Breast epithelium (tissue), 4 donors: ENCODE measurements around the gene TRERF1. TPM values are rescaled to one million over a fixed set of nuclear protein-coding genes. Genes with fewer than 3 reads are reported as not detected.
A peak's percentile ranks its signal among the peaks of the same experiment; 100 is the strongest.

Experiments
- DNase-seq, 2 donors: peaks; one replicate each; pipeline ENCODE4 v3.0.0-alpha.2; 2019; ENCODE audit warnings: low spot score in 2 of 2
- H3K27ac ChIP-seq, 2 donors: fragments of 200-600 bp; sonication (generic) in 1 of 2; one replicate each; pipeline ENCODE4 v1.5.1; 2016 to 2019; ENCODE audit warnings: mild to moderate bottlenecking in 1 of 2
- H3K27me3 ChIP-seq, 2 donors: fragments of 200-600 bp; sonication (generic) in 1 of 2; one replicate each; pipeline versions ENCODE4 v1.5.1 to v1.6.0; 2017 to 2019; ENCODE audit warnings: control low read depth in 1 of 2, mild to moderate bottlenecking in 1 of 2
- H3K36me3 ChIP-seq: fragments of 200-600 bp; one replicate; pipeline ENCODE4 v1.5.1; 2019
- H3K4me1 ChIP-seq, 2 donors: fragments of 200-600 bp; sonication (generic); one replicate each; pipeline ENCODE4 v1.5.1; 2016 to 2019; ENCODE audit warnings: control low read depth in 1 of 2
- H3K4me3 ChIP-seq, 3 donors: fragments of 200-600 bp; sonication (generic); 1 replicate in 2 of 3; 2 replicates in 1 of 3; pipeline ENCODE4 v1.5.1; 2016 to 2019; ENCODE audit warnings: mild to moderate bottlenecking in 3 of 3, moderate library complexity in 2 of 3
- H3K9me3 ChIP-seq, 2 donors: fragments of 200-600 bp; sonication (generic) in 1 of 2; one replicate each; pipeline ENCODE4 v1.5.1; 2016 to 2019; ENCODE audit warnings: control low read depth in 1 of 2
- POLR2A ChIP-seq: fragments of 450-650 bp; IDR thresholded peaks from one replicate; pipeline ENCODE4 v1.6.1; 2016; ENCODE audit warnings: antibody characterized with exemption, mild to moderate bottlenecking, moderate library complexity
- POLR2AphosphoS5 ChIP-seq, 3 donors: sonication (generic); formaldehyde crosslinking; IDR thresholded peaks; one replicate each; pipeline ENCODE4 v1.6.1; 2017; ENCODE audit warnings: antibody characterized with exemption in 3 of 3
- intact Hi-C: fragments of 100-400 bp; cut with DNase I; formaldehyde crosslinking; loops from one replicate; pipeline ENCODE4 v1.15.1; 2023; ENCODE audit warnings: low total_unique reads
- total RNA-seq, 3 donors: library from RNA; depleted of rRNA; stranded (reverse); fragments of >200 nt; gene quantifications; one replicate each; pipeline ENCODE4 v1.1.0, GENCODE V29; 2016
- TF ChIP-seq, protein P1 (sequence below), 3 donors: fragments of 450-650 bp; IDR thresholded peaks; one replicate each; pipeline ENCODE4 v1.5.1; 2016 to 2017; ENCODE audit warnings: antibody characterized with exemption in 3 of 3, mild to moderate bottlenecking in 3 of 3, moderate library complexity in 3 of 3

TRERF1 gene
- total RNA-seq, 3 donors from 2014 or later, result 3.9 to 5.4 (median 4.1) TPM

GRCh38 chr6:42313038-42313437, 138.7 kb downstream of the TRERF1 start:
- Histone ChIP-seq H3K27ac (peak overlapping the region; percentile 40 to 74), H3K4me3 (no peak overlapping the region), H3K4me1 (no peaks in the 10 kb centered on the region), H3K9me3 (no peaks in the 10 kb centered on the region), H3K36me3 (no peaks in the 10 kb centered on the region), H3K27me3 (no peaks in the 10 kb centered on the region)
- DNase-seq, result no peak
- intact Hi-C loops, result loop anchor here (5.0 kb wide), 1 partner anchor 169 kb away; no protein-coding TSS in a partner anchor
- no peak for TF ChIP-seq POLR2A

DNA sequence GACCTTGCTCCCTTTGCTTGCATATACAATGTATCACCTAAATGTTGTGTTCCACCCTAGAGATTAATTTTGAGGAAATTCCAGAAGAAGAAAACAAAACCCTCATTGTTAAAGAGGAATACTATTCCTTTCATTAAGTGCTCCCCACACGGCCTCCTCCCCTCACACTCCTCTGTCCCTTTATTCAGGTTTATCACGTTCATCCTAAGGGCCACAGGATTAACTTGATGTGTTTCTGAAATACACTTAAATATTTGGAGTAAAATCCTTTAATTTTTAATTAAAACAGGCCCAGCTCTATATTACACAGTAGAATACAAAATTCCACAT, 144.6 kb downstream of the TRERF1 start:
- Histone ChIP-seq H3K27ac (no peak overlapping the region), H3K4me3 (no peak overlapping the region), H3K9me3 (no peaks in the 10 kb centered on the region), H3K4me1 (no peaks in the 10 kb centered on the region), H3K36me3 (no peaks in the 10 kb centered on the region), H3K27me3 (no peaks in the 10 kb centered on the region)
- TF ChIP-seq POLR2A, result no peak
- TF ChIP-seq, protein P1, sequence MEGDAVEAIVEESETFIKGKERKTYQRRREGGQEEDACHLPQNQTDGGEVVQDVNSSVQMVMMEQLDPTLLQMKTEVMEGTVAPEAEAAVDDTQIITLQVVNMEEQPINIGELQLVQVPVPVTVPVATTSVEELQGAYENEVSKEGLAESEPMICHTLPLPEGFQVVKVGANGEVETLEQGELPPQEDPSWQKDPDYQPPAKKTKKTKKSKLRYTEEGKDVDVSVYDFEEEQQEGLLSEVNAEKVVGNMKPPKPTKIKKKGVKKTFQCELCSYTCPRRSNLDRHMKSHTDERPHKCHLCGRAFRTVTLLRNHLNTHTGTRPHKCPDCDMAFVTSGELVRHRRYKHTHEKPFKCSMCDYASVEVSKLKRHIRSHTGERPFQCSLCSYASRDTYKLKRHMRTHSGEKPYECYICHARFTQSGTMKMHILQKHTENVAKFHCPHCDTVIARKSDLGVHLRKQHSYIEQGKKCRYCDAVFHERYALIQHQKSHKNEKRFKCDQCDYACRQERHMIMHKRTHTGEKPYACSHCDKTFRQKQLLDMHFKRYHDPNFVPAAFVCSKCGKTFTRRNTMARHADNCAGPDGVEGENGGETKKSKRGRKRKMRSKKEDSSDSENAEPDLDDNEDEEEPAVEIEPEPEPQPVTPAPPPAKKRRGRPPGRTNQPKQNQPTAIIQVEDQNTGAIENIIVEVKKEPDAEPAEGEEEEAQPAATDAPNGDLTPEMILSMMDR (IDR thresholded peaks at IDR 0.05), result no peak
- no peak for TF ChIP-seq POLR2AphosphoS5 (IDR thresholded peaks at IDR 0.05)
- no peak for DNase-seq
- intact Hi-C loops, result no loop called here

DNA sequence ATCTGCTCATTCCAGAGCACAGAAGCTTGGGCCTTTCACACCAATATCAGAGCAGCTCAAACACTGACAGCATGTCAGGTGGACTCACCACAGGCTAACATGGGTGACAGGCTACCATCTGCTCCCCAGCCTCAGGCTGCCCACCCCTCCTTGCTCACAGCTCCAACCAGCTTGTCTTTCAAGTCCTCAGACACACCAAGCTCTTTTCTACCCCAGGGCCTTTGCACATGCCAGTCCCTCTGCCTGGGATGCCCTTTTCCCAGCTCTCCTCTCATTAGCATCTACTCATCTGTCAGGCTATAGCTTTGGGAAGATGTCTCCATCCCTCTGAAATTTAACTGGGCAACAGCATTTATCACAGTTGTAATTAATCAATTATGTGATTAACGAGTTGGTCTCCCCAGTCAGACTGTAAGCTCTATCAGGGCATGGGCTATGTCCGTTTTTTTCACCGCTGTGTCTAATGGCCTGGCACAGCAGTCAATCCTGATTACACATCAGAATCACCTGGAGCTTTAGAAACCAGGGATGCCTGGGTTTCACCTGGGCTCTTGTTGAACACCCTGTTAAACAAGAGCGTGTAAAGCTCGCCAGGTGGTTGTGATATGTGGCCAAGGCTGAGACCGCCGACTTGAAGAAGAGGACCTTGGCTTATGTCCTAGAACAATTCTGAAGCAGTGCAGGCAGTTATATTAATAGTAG, 145.1 kb downstream of the TRERF1 start:
- Histone ChIP-seq H3K4me3 (no peak overlapping the region), H3K36me3 (no peaks in the 10 kb centered on the region), H3K27ac (no peak overlapping the region), H3K4me1 (no peaks in the 10 kb centered on the region), H3K9me3 (no peaks in the 10 kb centered on the region), H3K27me3 (no peaks in the 10 kb centered on the region)
- TF ChIP-seq POLR2A (no peak), POLR2AphosphoS5 (IDR thresholded peaks at IDR 0.05) (no peak)
- TF ChIP-seq, protein P1 (IDR thresholded peaks at IDR 0.05), result no peak
- intact Hi-C loops, result no loop called here
- DNase-seq, result no peak

- intact Hi-C loops, result no loop called here
- no peaks in the 10 kb centered on the region for H3K4me1 ChIP-seq
- no peaks in the 10 kb centered on the region for H3K9me3 ChIP-seq
- no peaks in the 10 kb centered on the region for H3K36me3 ChIP-seq
- H3K27me3 ChIP-seq, result no peaks in the 10 kb centered on the region
- TF ChIP-seq, protein P1 (IDR thresholded peaks at IDR 0.05), result no peak
- TF ChIP-seq POLR2AphosphoS5 (IDR thresholded peaks at IDR 0.05) (no peak), POLR2A (no peak)
- no peak overlapping the region for H3K4me3 ChIP-seq
- DNase-seq, result no peak
- H3K27ac ChIP-seq, result no peak overlapping the region
These were observed 147.5 kb downstream of the TRERF1 start for GRCh38 chr6:42304053-42304712.

DNA sequence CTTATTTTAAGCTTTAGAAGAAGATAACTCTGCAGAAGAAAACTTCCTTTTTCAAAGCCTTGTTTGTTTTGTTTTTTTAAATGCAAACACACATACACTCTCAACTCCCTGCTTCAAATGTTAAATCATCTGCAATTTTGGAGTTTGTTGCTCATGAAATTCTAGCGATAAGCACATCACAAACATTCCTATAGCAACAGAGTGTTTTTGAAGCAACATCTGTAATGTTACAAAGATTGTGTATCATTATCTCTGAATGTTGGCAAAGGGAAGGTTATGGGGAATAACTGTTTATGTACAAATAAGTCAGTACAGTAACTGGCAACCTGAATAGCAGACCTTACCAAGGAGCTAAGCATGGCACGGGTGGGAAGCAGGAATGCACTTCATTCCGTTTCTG, 149.3 kb downstream of the TRERF1 start:
- Histone ChIP-seq H3K27me3 (no peaks in the 10 kb centered on the region), H3K4me1 (no peaks in the 10 kb centered on the region), H3K36me3 (no peaks in the 10 kb centered on the region), H3K4me3 (no peak overlapping the region), H3K9me3 (no peaks in the 10 kb centered on the region), H3K27ac (no peak overlapping the region)
- TF ChIP-seq, protein P1 (IDR thresholded peaks at IDR 0.05), result no peak
- TF ChIP-seq POLR2AphosphoS5 (IDR thresholded peaks at IDR 0.05) (no peak), POLR2A (no peak)
- intact Hi-C loops, result no loop called here
- no peak for DNase-seq
